ENCODE results near the gene SH3YL1. TPM values are rescaled to one million over a fixed set of nuclear protein-coding genes. Genes with fewer than 3 reads are reported as not detected.

SH3YL1 gene
- total RNA-seq, 1 experiment from 2014 or later, result 84.7 TPM

GRCh38 chr2:185221-185620, 78.6 kb downstream of the SH3YL1 start:
- H2AFZ ChIP-seq, result no peak overlapping the region

GRCh38 chr2:184695-185094, 79.1 kb downstream of the SH3YL1 start:
- no peak overlapping the region for H2AFZ ChIP-seq
- ChIA-PET POLR2A (ENCODE audit: unreplicated experiment) (no interaction called here), CTCF (no interaction called here)
- H3K4me2 ChIP-seq, result no peak overlapping the region
- intact Hi-C loops (cut with micrococcal nuclease; ENCODE audit: unreplicated experiment), result no loop called here
- H3K79me2 ChIP-seq (ENCODE audit: low read depth), result no peaks in the 10 kb centered on the region
- no peaks in the 10 kb centered on the region for H3K4me1 ChIP-seq (replicated peaks; ENCODE audit: insufficient read depth)
- H3K27ac ChIP-seq, result no peak overlapping the region
- BruUV-seq (replicated peaks), result no TSS peak
- DNase-seq, result no peak
- no peak overlapping the region for H3K4me3 ChIP-seq
- TF ChIP-seq CTCF (conservative IDR thresholded peaks at IDR 0.05), result no peak
- no peak for TF ChIP-seq EZH2 (IDR thresholded peaks at IDR 0.05; ENCODE audit: low read depth)
- peaks cover 19% of the 10 kb centered on the region for H3K9me3 ChIP-seq (ENCODE audit: insufficient read depth, low read depth)
- no peaks in the 10 kb centered on the region for H3K27me3 ChIP-seq (ENCODE audit: insufficient read depth, low read depth)
- no peaks in the 10 kb centered on the region for H3F3A ChIP-seq (ENCODE audit: insufficient read depth, low read depth)
- H4K20me1 ChIP-seq (ENCODE audit: insufficient read depth), result no peaks in the 10 kb centered on the region
- no peaks in the 10 kb centered on the region for H3K36me3 ChIP-seq (ENCODE audit: low read depth)
- H3K9me2 ChIP-seq (ENCODE audit: insufficient read depth), result 0 out of 2 replicates have a peak, but pooled peaks cover 5% of the 10 kb centered on the region

More at GRCh38 chr2:185221-185620, 78.6 kb downstream of the SH3YL1 start:
- Histone ChIP-seq H3K9me2 (ENCODE audit: insufficient read depth) (0 out of 2 replicates have a peak, but pooled peaks cover 5% of the 10 kb centered on the region), H3F3A (ENCODE audit: insufficient read depth, low read depth) (no peaks in the 10 kb centered on the region), H3K27me3 (ENCODE audit: insufficient read depth, low read depth) (no peaks in the 10 kb centered on the region), H3K9me3 (ENCODE audit: insufficient read depth, low read depth) (peaks cover 19% of the 10 kb centered on the region), H3K36me3 (ENCODE audit: low read depth) (no peaks in the 10 kb centered on the region), H3K79me2 (ENCODE audit: low read depth) (no peaks in the 10 kb centered on the region), H4K20me1 (ENCODE audit: insufficient read depth) (no peaks in the 10 kb centered on the region), H3K27ac (no peak overlapping the region), H3K4me3 (no peak overlapping the region), H3K4me2 (no peak overlapping the region), H3K4me1 (replicated peaks; ENCODE audit: insufficient read depth) (no peaks in the 10 kb centered on the region)
- no TSS peak for BruUV-seq (replicated peaks)
- ChIA-PET POLR2A (ENCODE audit: unreplicated experiment) (no interaction called here), CTCF (no interaction called here)
- DNase-seq, result peak in 1 of 2 experiments; percentile 45
- TF ChIP-seq CTCF (conservative IDR thresholded peaks at IDR 0.05) (no peak), EZH2 (IDR thresholded peaks at IDR 0.05; ENCODE audit: low read depth) (no peak)
- intact Hi-C loops (cut with micrococcal nuclease; ENCODE audit: unreplicated experiment), result no loop called here

- no peaks in the 10 kb centered on the region for H3K79me2 ChIP-seq (ENCODE audit: low read depth)
- no TSS peak for BruUV-seq (replicated peaks)
- no peak overlapping the region for H3K27ac ChIP-seq
- no peak overlapping the region for H3K4me2 ChIP-seq
- H3K36me3 ChIP-seq (ENCODE audit: low read depth), result no peaks in the 10 kb centered on the region
- H3K4me1 ChIP-seq (replicated peaks; ENCODE audit: insufficient read depth), result peaks cover 5% of the 10 kb centered on the region
- POLR2A ChIA-PET (ENCODE audit: unreplicated experiment), result no interaction called here
- no peak overlapping the region for H3K4me3 ChIP-seq
- CTCF ChIA-PET, result no interaction called here
- DNase-seq, result no peak
- no peak for TF ChIP-seq EZH2 (IDR thresholded peaks at IDR 0.05; ENCODE audit: low read depth)
- H3K9me2 ChIP-seq (ENCODE audit: insufficient read depth), result no peaks in the 10 kb centered on the region
- peaks cover 3% of the 10 kb centered on the region; the same call in 1 of the 2 replicates for H3F3A ChIP-seq (ENCODE audit: insufficient read depth, low read depth)
- intact Hi-C loops (cut with micrococcal nuclease; ENCODE audit: unreplicated experiment), result no loop called here
- H3K27me3 ChIP-seq (ENCODE audit: insufficient read depth, low read depth), result no peaks in the 10 kb centered on the region
- no peak overlapping the region for H2AFZ ChIP-seq
- no peaks in the 10 kb centered on the region for H4K20me1 ChIP-seq (ENCODE audit: insufficient read depth)
- H3K9me3 ChIP-seq (ENCODE audit: insufficient read depth, low read depth), result peaks cover 19% of the 10 kb centered on the region
Measured at GRCh38 chr2:182509-183122, 81.2 kb downstream of the SH3YL1 start.

GRCh38 chr2:180311-180710, 83.5 kb downstream of the SH3YL1 start:
- no peaks in the 10 kb centered on the region for H3K36me3 ChIP-seq (ENCODE audit: low read depth)
- H3K4me3 ChIP-seq, result no peak overlapping the region
- peaks cover 28% of the 10 kb centered on the region for H3K4me1 ChIP-seq (replicated peaks; ENCODE audit: insufficient read depth)
- peaks cover 23% of the 10 kb centered on the region; the same call in 1 of the 2 replicates for H3F3A ChIP-seq (ENCODE audit: insufficient read depth, low read depth)
- ChIA-PET POLR2A (ENCODE audit: unreplicated experiment) (no interaction called here), CTCF (no interaction called here)
- H3K9me3 ChIP-seq (ENCODE audit: insufficient read depth, low read depth), result peaks cover 19% of the 10 kb centered on the region
- H3K4me2 ChIP-seq, result no peak overlapping the region
- no TSS peak for BruUV-seq (replicated peaks)
- H3K27me3 ChIP-seq (ENCODE audit: insufficient read depth, low read depth), result no peaks in the 10 kb centered on the region
- DNase-seq, result no peak
- H4K20me1 ChIP-seq (ENCODE audit: insufficient read depth), result no peaks in the 10 kb centered on the region
- no peak overlapping the region for H3K27ac ChIP-seq
- no peaks in the 10 kb centered on the region for H3K9me2 ChIP-seq (ENCODE audit: insufficient read depth)
- H3K79me2 ChIP-seq (ENCODE audit: low read depth), result no peaks in the 10 kb centered on the region
- H2AFZ ChIP-seq, result no peak overlapping the region
- intact Hi-C loops (cut with micrococcal nuclease; ENCODE audit: unreplicated experiment), result no loop called here
- TF ChIP-seq CTCF (conservative IDR thresholded peaks at IDR 0.05), result no peak
- no peak for TF ChIP-seq EZH2 (IDR thresholded peaks at IDR 0.05; ENCODE audit: low read depth)
